Glomerular visceral epithelial cell (primary cell): ENCODE measurements around the gene CDH12.
A peak's percentile ranks its signal among the peaks of the same experiment; 100 is the strongest.
"Not testable (repeated sequence)": the region's sequence is repeated elsewhere in the genome, so short reads cannot be mapped to it uniquely, and the experiment has no call there.

Experiments
- DNase-seq: peaks from one replicate; pipeline ENCODE4 v3.0.0-alpha.2; 2016; ENCODE audit errors: extremely low spot score

CDH12 gene

GRCh38 chr5:22649074-22649473, 204.1 kb downstream of the CDH12 start:
- no peak for DNase-seq

- no peak for DNase-seq
These were observed 208.3 kb downstream of the CDH12 start for GRCh38 chr5:22644859-22645258.

- DNase-seq = no peak
These were observed 209.8 kb downstream of the CDH12 start for GRCh38 chr5:22643356-22643755.

- no peak for DNase-seq
These were observed 221.5 kb downstream of the CDH12 start for GRCh38 chr5:22631683-22632082.

- DNase-seq = no peak
These were observed 226.1 kb downstream of the CDH12 start for GRCh38 chr5:22627029-22627428.

- no peak for DNase-seq
These were observed 227.7 kb downstream of the CDH12 start for GRCh38 chr5:22625451-22625850.

GRCh38 chr5:22621084-22621483, 232.1 kb downstream of the CDH12 start:
- no peak for DNase-seq

GRCh38 chr5:22615964-22616363, 237.2 kb downstream of the CDH12 start:
- DNase-seq = no peak

GRCh38 chr5:22614486-22615094, 238.6 kb downstream of the CDH12 start:
- DNase-seq = no peak

- DNase-seq = no peak
These were observed 240.2 kb downstream of the CDH12 start for GRCh38 chr5:22612928-22613327.

GRCh38 chr5:22611327-22611726, 241.8 kb downstream of the CDH12 start:
- DNase-seq = no peak

- not testable (repeated sequence) for DNase-seq
These were observed 245.6 kb downstream of the CDH12 start for GRCh38 chr5:22607498-22607897.

- no peak for DNase-seq
These were observed 247.7 kb downstream of the CDH12 start for GRCh38 chr5:22605473-22605872.

- DNase-seq = no peak
These were observed 248.4 kb downstream of the CDH12 start for GRCh38 chr5:22604711-22605110.

GRCh38 chr5:22598796-22599195, 254.3 kb downstream of the CDH12 start:
- no peak for DNase-seq

GRCh38 chr5:22596404-22596970, 256.7 kb downstream of the CDH12 start:
- DNase-seq = peak; percentile 56

- no peak for DNase-seq
These were observed 258.7 kb downstream of the CDH12 start for GRCh38 chr5:22594491-22594890.

- no peak for DNase-seq
These were observed 259.6 kb downstream of the CDH12 start for GRCh38 chr5:22593592-22593991.

GRCh38 chr5:22591461-22591860, 261.7 kb downstream of the CDH12 start:
- DNase-seq = no peak

- no peak for DNase-seq
These were observed 262.4 kb downstream of the CDH12 start for GRCh38 chr5:22590677-22591268.

GRCh38 chr5:22577711-22578110, 275.4 kb downstream of the CDH12 start:
- DNase-seq = no peak

GRCh38 chr5:22577006-22577405, 276.1 kb downstream of the CDH12 start:
- DNase-seq = no peak

- no peak for DNase-seq
These were observed 280.2 kb downstream of the CDH12 start for GRCh38 chr5:22572941-22573340.

GRCh38 chr5:22567983-22568382, 285.2 kb downstream of the CDH12 start:
- no peak for DNase-seq
